Measurements from ENCODE around the gene CFAP61. TPM values are rescaled to one million over a fixed set of nuclear protein-coding genes. Genes with fewer than 3 reads are reported as not detected.

The CFAP61 gene
- total RNA-seq, 6 donors from 2014 or later: 0.37 to 14.3 (median 6.1) TPM

- no peak for ATAC-seq (ENCODE audit: low FRiP score in 2 of 2)
- no peak for DNase-seq
- Histone ChIP-seq H3K36me3 (no peaks in the 10 kb centered on the region), H3K9me3 (no peaks in the 10 kb centered on the region), H3K4me3 (no peak overlapping the region), H3K27ac (no peak overlapping the region), H3K27me3 (no peaks in the 10 kb centered on the region), H3K4me1 (no peaks in the 10 kb centered on the region)
- TF ChIP-seq POLR2AphosphoS5 (IDR thresholded peaks at IDR 0.05) (no peak), CTCF (IDR thresholded peaks at IDR 0.05) (no peak), EP300 (IDR thresholded peaks at IDR 0.05) (no peak), POLR2A (IDR thresholded peaks at IDR 0.05) (no peak)
- 84 to 85% methylated on average over 4 of the region's 4 CpGs for WGBS, 2 donors
These were observed 214.2 kb downstream of the CFAP61 start for GRCh38 chr20:20266552-20266951.

- TF ChIP-seq CTCF (IDR thresholded peaks at IDR 0.05): no peak
- TF ChIP-seq EP300 (IDR thresholded peaks at IDR 0.05): no peak
- TF ChIP-seq POLR2A (IDR thresholded peaks at IDR 0.05): no peak
- TF ChIP-seq POLR2AphosphoS5 (IDR thresholded peaks at IDR 0.05): no peak
- DNase-seq (no peak), ATAC-seq (ENCODE audit: low FRiP score in 2 of 2) (peak in 1 of 2 donors; percentile 75)
- no peaks in the 10 kb centered on the region for H3K9me3 ChIP-seq
- 70 to 82% methylated on average over 12 to 13 of the region's 13 CpGs for WGBS, 2 donors
- H3K4me3 ChIP-seq: no peak overlapping the region
- peak overlapping the region in 1 of 4 donors; percentile 60 for H3K27ac ChIP-seq
- H3K36me3 ChIP-seq: no peaks in the 10 kb centered on the region
- no peaks in the 10 kb centered on the region for H3K4me1 ChIP-seq
- H3K27me3 ChIP-seq: no peaks in the 10 kb centered on the region
These were observed 215.5 kb downstream of the CFAP61 start for GRCh38 chr20:20267685-20268370.

- no peak for TF ChIP-seq EP300 (IDR thresholded peaks at IDR 0.05)
- TF ChIP-seq POLR2AphosphoS5 (IDR thresholded peaks at IDR 0.05): no peak
- TF ChIP-seq CTCF (IDR thresholded peaks at IDR 0.05): no peak
- TF ChIP-seq POLR2A (IDR thresholded peaks at IDR 0.05): no peak
- Histone ChIP-seq H3K4me1 (no peaks in the 10 kb centered on the region), H3K9me3 (no peaks in the 10 kb centered on the region), H3K4me3 (no peak overlapping the region), H3K27ac (no peak overlapping the region), H3K27me3 (no peaks in the 10 kb centered on the region), H3K36me3 (no peaks in the 10 kb centered on the region)
- ATAC-seq (ENCODE audit: low FRiP score in 2 of 2) (peak in 1 of 2 donors; percentile 51), DNase-seq (no peak)
- WGBS, 2 donors: 88 to 90% methylated on average over 10 of the region's 10 CpGs
These were observed 218.9 kb downstream of the CFAP61 start for GRCh38 chr20:20271271-20271670.

- no peak overlapping the region for H3K27ac ChIP-seq
- DNase-seq (no peak), ATAC-seq (ENCODE audit: low FRiP score in 2 of 2) (no peak)
- H3K36me3 ChIP-seq: no peaks in the 10 kb centered on the region
- TF ChIP-seq EP300 (IDR thresholded peaks at IDR 0.05) (no peak), POLR2A (IDR thresholded peaks at IDR 0.05) (no peak), POLR2AphosphoS5 (IDR thresholded peaks at IDR 0.05) (no peak), CTCF (IDR thresholded peaks at IDR 0.05) (no peak)
- H3K27me3 ChIP-seq: no peaks in the 10 kb centered on the region
- H3K9me3 ChIP-seq: no peaks in the 10 kb centered on the region
- WGBS, 2 donors: 51 to 81% methylated on average over 4 of the region's 4 CpGs
- no peak overlapping the region for H3K4me3 ChIP-seq
- H3K4me1 ChIP-seq: peaks cover 0 to 5% (median 2%) of the 10 kb centered on the region in 4 donors
These were observed 220.4 kb downstream of the CFAP61 start for GRCh38 chr20:20272686-20273085.

- H3K27ac ChIP-seq: no peak overlapping the region
- no peaks in the 10 kb centered on the region for H3K9me3 ChIP-seq
- no peaks in the 10 kb centered on the region for H3K27me3 ChIP-seq
- H3K4me3 ChIP-seq: no peak overlapping the region
- ATAC-seq (ENCODE audit: low FRiP score in 2 of 2): no peak
- no peaks in the 10 kb centered on the region for H3K36me3 ChIP-seq
- peaks cover 0 to 5% (median 2%) of the 10 kb centered on the region in 4 donors for H3K4me1 ChIP-seq
- TF ChIP-seq POLR2AphosphoS5 (IDR thresholded peaks at IDR 0.05) (no peak), CTCF (IDR thresholded peaks at IDR 0.05) (no peak), POLR2A (IDR thresholded peaks at IDR 0.05) (no peak), EP300 (IDR thresholded peaks at IDR 0.05) (no peak)
- DNase-seq: no peak
- WGBS, 2 donors: 90 to 93% methylated on average over 1 of the region's 1 CpG
These were observed 221.0 kb downstream of the CFAP61 start for GRCh38 chr20:20273286-20273685.
